AG04450 (cell line): ENCODE results near the gene PCDHGB4. TPM values are rescaled to one million over a fixed set of nuclear protein-coding genes. Genes with fewer than 3 reads are reported as not detected.
"Not testable (repeated sequence)": the region's sequence is repeated elsewhere in the genome, so short reads cannot be mapped to it uniquely, and the experiment has no call there.

Experiments
- CTCF ChIA-PET: fragments of 300-600, 350-600 bp; formaldehyde crosslinking; extraction: SDS; loops from one replicate; lab custom pipeline; 2022; ENCODE audit warnings: antibody characterized with exemption, inconsistent platforms; lab: Charles Lee
- POLR2A ChIA-PET: fragments of 350-600 bp; formaldehyde crosslinking; extraction: SDS; loops from one replicate; lab custom pipeline; 2021; ENCODE audit warnings: antibody characterized with exemption, inconsistent platforms; lab: Yijun Ruan, JAX
- DNase-seq: peaks from one replicate; pipeline ENCODE4 v3.0.0-alpha.2; 2011; ENCODE audit warnings: low read depth, low spot score
- H3K27ac ChIP-seq: one replicate; pipeline ENCODE4 v1.5.1; 2012; ENCODE audit warnings: low read depth, low read length, control low read depth
- H3K27me3 ChIP-seq: one replicate; pipeline ENCODE4 v1.6.0; 2012; ENCODE audit warnings: low read length; ENCODE audit not compliant: control insufficient read depth, insufficient read depth
- H3K4me3 ChIP-seq: 2 replicates; pipeline ENCODE4 v1.5.1; 2011; ENCODE audit warnings: mild to moderate bottlenecking, low read depth, low read length, control low read depth
- H3K9me3 ChIP-seq: 2 replicates; pipeline ENCODE4 v1.5.1; 2012; ENCODE audit warnings: low read length; ENCODE audit not compliant: control insufficient read depth, insufficient read depth
- polyA plus RNA-seq: library from polyadenylated mRNA; depleted of rRNA; stranded (reverse); fragments of >200 nt; gene quantifications from 2 replicates; pipeline ENCODE4 v1.2.3, GENCODE V29; 2011
- TF ChIP-seq, protein P1 (sequence below): IDR thresholded peaks from 2 replicates; pipeline ENCODE4 v1.5.1; 2011; ENCODE audit warnings: low read depth, low read length, control low read depth, inconsistent platforms

Gene PCDHGB4
- polyA plus RNA-seq, 1 experiment = 10.3 TPM

DNA sequence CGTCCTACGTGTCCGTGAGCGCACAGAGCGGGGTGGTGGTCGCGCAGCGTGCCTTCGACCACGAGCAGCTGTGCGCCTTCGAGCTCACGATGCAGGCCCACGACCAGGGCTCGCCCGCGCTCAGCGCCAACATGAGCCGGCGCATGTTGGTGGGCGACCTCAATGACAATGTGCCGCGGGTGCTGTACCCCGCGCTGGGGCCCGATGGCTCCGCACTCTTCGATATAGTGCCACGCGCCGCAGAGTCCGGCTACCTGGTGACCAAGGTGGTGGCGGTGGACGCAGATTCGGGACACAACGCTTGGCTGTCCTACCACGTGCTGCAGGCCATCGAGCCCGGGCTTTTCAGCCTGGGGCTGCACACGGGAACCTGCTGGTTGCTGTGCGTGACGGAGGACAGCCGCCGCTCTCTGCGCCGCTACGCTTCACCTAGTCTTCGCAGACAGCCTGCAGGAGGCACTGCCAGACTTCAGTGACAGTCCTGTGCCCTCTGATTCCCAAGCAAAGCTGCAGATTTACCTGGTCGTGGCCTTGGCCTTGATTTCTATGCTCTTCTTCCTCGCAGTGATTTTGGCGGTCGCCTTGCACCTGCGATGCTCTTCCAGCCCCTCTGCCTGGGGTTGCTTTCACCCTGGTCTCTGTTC is 40.4 kb downstream of the PCDHGB4 start:
- no peak overlapping the region for H3K27ac ChIP-seq
- ChIA-PET CTCF (interaction anchor here (1.4 to 7.2 kb wide), 2 partner anchors 131 to 136 kb away, joined by 7 to 94 read pairs; no protein-coding TSS in a partner anchor), POLR2A (no interaction called here)
- H3K4me3 ChIP-seq = no peak overlapping the region
- peaks cover 65% of the 10 kb centered on the region for H3K9me3 ChIP-seq
- TF ChIP-seq, protein P1, sequence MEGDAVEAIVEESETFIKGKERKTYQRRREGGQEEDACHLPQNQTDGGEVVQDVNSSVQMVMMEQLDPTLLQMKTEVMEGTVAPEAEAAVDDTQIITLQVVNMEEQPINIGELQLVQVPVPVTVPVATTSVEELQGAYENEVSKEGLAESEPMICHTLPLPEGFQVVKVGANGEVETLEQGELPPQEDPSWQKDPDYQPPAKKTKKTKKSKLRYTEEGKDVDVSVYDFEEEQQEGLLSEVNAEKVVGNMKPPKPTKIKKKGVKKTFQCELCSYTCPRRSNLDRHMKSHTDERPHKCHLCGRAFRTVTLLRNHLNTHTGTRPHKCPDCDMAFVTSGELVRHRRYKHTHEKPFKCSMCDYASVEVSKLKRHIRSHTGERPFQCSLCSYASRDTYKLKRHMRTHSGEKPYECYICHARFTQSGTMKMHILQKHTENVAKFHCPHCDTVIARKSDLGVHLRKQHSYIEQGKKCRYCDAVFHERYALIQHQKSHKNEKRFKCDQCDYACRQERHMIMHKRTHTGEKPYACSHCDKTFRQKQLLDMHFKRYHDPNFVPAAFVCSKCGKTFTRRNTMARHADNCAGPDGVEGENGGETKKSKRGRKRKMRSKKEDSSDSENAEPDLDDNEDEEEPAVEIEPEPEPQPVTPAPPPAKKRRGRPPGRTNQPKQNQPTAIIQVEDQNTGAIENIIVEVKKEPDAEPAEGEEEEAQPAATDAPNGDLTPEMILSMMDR = no peak
- DNase-seq = no peak
- no peaks in the 10 kb centered on the region for H3K27me3 ChIP-seq

DNA sequence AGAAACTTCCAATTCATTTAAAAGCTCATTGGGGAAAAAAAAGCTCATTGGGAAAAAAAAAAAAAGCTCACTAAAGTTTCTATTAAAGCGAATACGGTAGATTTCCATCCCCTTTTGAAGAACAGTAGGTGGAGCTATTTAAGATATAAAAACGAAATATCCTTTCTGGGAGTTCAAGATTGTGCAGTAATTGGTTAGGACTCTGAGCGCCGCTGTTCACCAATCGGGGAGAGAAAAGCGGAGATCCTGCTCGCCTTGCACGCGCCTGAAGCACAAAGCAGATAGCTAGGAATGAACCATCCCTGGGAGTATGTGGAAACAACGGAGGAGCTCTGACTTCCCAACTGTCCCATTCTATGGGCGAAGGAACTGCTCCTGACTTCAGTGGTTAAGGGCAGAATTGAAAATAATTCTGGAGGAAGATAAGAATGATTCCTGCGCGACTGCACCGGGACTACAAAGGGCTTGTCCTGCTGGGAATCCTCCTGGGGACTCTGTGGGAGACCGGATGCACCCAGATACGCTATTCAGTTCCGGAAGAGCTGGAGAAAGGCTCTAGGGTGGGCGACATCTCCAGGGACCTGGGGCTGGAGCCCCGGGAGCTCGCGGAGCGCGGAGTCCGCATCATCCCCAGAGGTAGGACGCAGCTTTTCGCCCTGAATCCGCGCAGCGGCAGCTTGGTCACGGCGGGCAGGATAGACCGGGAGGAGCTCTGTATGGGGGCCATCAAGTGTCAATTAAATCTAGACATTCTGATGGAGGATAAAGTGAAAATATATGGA is 43.0 kb downstream of the PCDHGB4 start, which contains the start of gene PCDHGA12:
PCDHGA12 (plus strand) TSS at position 176 of the 782 bp plus-strand sequence; CDS start at position 429, 253 bp downstream.
- H3K27ac ChIP-seq = peak within 1 kb of the TSS; percentile 52
- H3K27me3 ChIP-seq = no peaks in the 10 kb centered on the region
- peak within 1 kb of the TSS; percentile 37 for H3K4me3 ChIP-seq
- TF ChIP-seq, protein P1 = peak; percentile 43; the same call in 1 of the 2 replicates
- no peak for DNase-seq
- ChIA-PET CTCF (interaction anchor here (0.5 to 7.2 kb wide), 27 partner anchors 9 to 186 kb away, joined by 3 to 94 read pairs (median 4); partner anchors contain the start of genes PCDHGA10, PCDHGA11, PCDHGB3 and PCDHGB5), POLR2A (interaction anchor here (1.1 kb wide), 1 partner anchor 46 kb away, joined by 4 read pairs; no protein-coding TSS in a partner anchor)
- peaks cover 65% of the 10 kb centered on the region for H3K9me3 ChIP-seq

DNA sequence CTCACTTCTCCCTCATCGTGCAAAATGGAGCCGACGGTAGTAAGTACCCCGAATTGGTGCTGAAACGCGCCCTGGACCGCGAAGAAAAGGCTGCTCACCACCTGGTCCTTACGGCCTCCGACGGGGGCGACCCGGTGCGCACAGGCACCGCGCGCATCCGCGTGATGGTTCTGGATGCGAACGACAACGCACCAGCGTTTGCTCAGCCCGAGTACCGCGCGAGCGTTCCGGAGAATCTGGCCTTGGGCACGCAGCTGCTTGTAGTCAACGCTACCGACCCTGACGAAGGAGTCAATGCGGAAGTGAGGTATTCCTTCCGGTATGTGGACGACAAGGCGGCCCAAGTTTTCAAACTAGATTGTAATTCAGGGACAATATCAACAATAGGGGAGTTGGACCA is 43.8 kb downstream of the PCDHGB4 start:
- peak overlapping the region; percentile 21 for H3K27ac ChIP-seq

DNA sequence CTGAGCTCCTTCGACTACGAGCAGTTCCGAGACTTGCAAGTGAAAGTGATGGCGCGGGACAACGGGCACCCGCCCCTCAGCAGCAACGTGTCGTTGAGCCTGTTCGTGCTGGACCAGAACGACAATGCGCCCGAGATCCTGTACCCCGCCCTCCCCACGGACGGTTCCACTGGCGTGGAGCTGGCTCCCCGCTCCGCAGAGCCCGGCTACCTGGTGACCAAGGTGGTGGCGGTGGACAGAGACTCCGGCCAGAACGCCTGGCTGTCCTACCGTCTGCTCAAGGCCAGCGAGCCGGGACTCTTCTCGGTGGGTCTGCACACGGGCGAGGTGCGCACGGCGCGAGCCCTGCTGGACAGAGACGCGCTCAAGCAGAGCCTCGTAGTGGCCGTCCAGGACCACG is 44.8 kb downstream of the PCDHGB4 start:
- POLR2A ChIA-PET, H3K27me3 ChIP-seq, H3K4me3 ChIP-seq, H3K27ac ChIP-seq, DNase-seq: not testable (repeated sequence)
- CTCF ChIA-PET = interaction anchor here (1.4 to 7.2 kb wide), 2 partner anchors 126 to 136 kb away, joined by 3 to 94 read pairs; no protein-coding TSS in a partner anchor
- peaks cover 49% of the 10 kb centered on the region for H3K9me3 ChIP-seq

More for the DNA sequence above, 43.8 kb downstream of the PCDHGB4 start:
- ChIA-PET POLR2A (no interaction called here), CTCF (interaction anchor here (0.8 to 7.2 kb wide), 10 partner anchors 10 to 136 kb away, joined by 3 to 94 read pairs (median 10); partner anchors contain the start of genes PCDHGA10 and PCDHGA11)
- Histone ChIP-seq H3K4me3 (no peak overlapping the region), H3K27me3 (no peaks in the 10 kb centered on the region), H3K9me3 (peaks cover 60% of the 10 kb centered on the region)
- DNase-seq = no peak
- TF ChIP-seq, protein P1 = no peak

DNA sequence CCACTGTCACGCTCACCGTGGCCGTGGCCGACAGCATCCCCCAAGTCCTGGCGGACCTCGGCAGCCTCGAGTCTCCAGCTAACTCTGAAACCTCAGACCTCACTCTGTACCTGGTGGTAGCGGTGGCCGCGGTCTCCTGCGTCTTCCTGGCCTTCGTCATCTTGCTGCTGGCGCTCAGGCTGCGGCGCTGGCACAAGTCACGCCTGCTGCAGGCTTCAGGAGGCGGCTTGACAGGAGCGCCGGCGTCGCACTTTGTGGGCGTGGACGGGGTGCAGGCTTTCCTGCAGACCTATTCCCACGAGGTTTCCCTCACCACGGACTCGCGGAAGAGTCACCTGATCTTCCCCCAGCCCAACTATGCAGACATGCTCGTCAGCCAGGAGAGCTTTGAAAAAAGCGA is 45.2 kb downstream of the PCDHGB4 start:
- H3K27me3 ChIP-seq, H3K27ac ChIP-seq, POLR2A ChIA-PET, H3K4me3 ChIP-seq, DNase-seq: not testable (repeated sequence)
- peaks cover 45% of the 10 kb centered on the region for H3K9me3 ChIP-seq
- CTCF ChIA-PET = interaction anchor here (1.4 to 7.2 kb wide), 2 partner anchors 126 to 136 kb away, joined by 3 to 94 read pairs; no protein-coding TSS in a partner anchor
